Colonic mucosa (tissue), 4 donors: ENCODE measurements around the gene TLCD3A. TPM values are rescaled to one million over a fixed set of nuclear protein-coding genes. Genes with fewer than 3 reads are reported as not detected.

Source experiments
- DNase-seq: peaks from one replicate; pipeline ENCODE4 v3.0.0-alpha.2; 2020
- H3K27ac ChIP-seq: fragments of 200-600 bp; one replicate; pipeline ENCODE4 v1.8.0; 2021
- H3K27me3 ChIP-seq: fragments of 200-600 bp; one replicate; pipeline ENCODE4 v1.8.0; 2021
- H3K36me3 ChIP-seq: fragments of 200-600 bp; one replicate; pipeline ENCODE4 v1.8.0; 2021
- H3K4me1 ChIP-seq: fragments of 200-600 bp; one replicate; pipeline ENCODE4 v1.8.0; 2021; ENCODE audit warnings: mild to moderate bottlenecking
- H3K4me3 ChIP-seq: fragments of 200-600 bp; one replicate; pipeline ENCODE4 v1.8.0; 2021
- H3K9ac ChIP-seq, 2 donors: one replicate each; pipeline ENCODE4 v1.7.0; 2013; ENCODE audit warnings: control low read depth in 2 of 2, low read depth in 2 of 2, low read length in 2 of 2
- H3K9me3 ChIP-seq: fragments of 200-600 bp; one replicate; pipeline ENCODE4 v1.8.0; 2021
- CTCF ChIP-seq: fragments of 200-600 bp; IDR thresholded peaks from one replicate; pipeline ENCODE4 v1.8.0; 2022; ENCODE audit warnings: antibody characterized with exemption, mild to moderate bottlenecking
- intact Hi-C: fragments of 100-400 bp; cut with DNase I; formaldehyde crosslinking; loops from one replicate; pipeline ENCODE4 v1.14.1; 2022
- total RNA-seq, 2 donors: library from RNA; stranded (reverse); fragmentation: NEBNext Ultra II Directional in 1 of 2; extraction: Animal tissue kit (Norgen Biotek cat#: 25700) in 1 of 2; gene quantifications; one replicate each; pipeline ENCODE4 v1.2.1, GENCODE V29; 2021
- donor health status: healthy.
- donor health status: DM: no; HTN: no; CAD: no.
- donor health status: DM: no; HTN: no; CAD: no.

Gene TLCD3A
- total RNA-seq, 2 donors from 2014 or later, result 27.0 to 28.8 TPM

- no peaks in the 10 kb centered on the region for H3K36me3 ChIP-seq
- H3K27ac ChIP-seq, result no peak overlapping the region
- no peak for TF ChIP-seq CTCF
- intact Hi-C loops, result no loop called here
- no peak overlapping the region for H3K9ac ChIP-seq
- H3K9me3 ChIP-seq, result no peaks in the 10 kb centered on the region
- H3K27me3 ChIP-seq, result no peaks in the 10 kb centered on the region
- no peak overlapping the region for H3K4me3 ChIP-seq
- DNase-seq, result no peak
- H3K4me1 ChIP-seq, result no peaks in the 10 kb centered on the region
Measured at GRCh38 chr17:759964-760363, 27.6 kb downstream of the TLCD3A start.

- Histone ChIP-seq H3K27me3 (no peaks in the 10 kb centered on the region), H3K36me3 (no peaks in the 10 kb centered on the region), H3K9ac (no peak overlapping the region)
Measured at GRCh38 chr17:760371-760770, 28.0 kb downstream of the TLCD3A start.

DNA sequence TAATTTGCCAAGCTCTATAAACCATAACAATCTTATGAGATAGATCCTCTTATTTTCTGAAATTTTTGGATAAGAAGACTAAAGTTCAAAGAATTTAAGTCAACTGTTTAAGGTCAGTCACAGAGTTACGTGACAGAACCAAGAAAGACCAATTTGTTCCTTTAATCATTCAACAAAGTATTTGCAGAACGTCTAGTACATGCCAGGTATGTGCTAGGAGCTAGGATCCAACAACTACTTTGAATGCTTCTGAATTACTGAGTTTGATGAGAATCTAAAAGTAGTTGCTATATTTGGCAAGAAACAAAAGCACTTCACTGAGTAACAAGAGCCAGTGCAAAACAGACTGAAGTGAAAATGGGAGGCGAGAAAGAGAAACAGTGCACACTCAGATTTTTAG lies 34.7 kb downstream of the TLCD3A start:
- intact Hi-C loops, result no loop called here
- no peak overlapping the region for H3K9ac ChIP-seq

More at GRCh38 chr17:760371-760770, 28.0 kb downstream of the TLCD3A start:
- intact Hi-C loops, result no loop called here
- Histone ChIP-seq H3K4me1 (no peaks in the 10 kb centered on the region), H3K9me3 (no peaks in the 10 kb centered on the region), H3K4me3 (no peak overlapping the region), H3K27ac (no peak overlapping the region)
- TF ChIP-seq CTCF, result no peak
- DNase-seq, result no peak

GRCh38 chr17:773016-773415 lies 40.6 kb downstream of the TLCD3A start:
- no peaks in the 10 kb centered on the region for H3K27me3 ChIP-seq
- no peaks in the 10 kb centered on the region for H3K4me1 ChIP-seq
- DNase-seq, result no peak
- H3K27ac ChIP-seq, result no peak overlapping the region
- TF ChIP-seq CTCF, result no peak
- intact Hi-C loops, result no loop called here
- no peaks in the 10 kb centered on the region for H3K9me3 ChIP-seq
- H3K36me3 ChIP-seq, result peaks cover 8% of the 10 kb centered on the region
- H3K9ac ChIP-seq, result no peak overlapping the region
- no peak overlapping the region for H3K4me3 ChIP-seq

More for the DNA sequence above, 34.7 kb downstream of the TLCD3A start:
- no peak for DNase-seq
- Histone ChIP-seq H3K27ac (no peak overlapping the region), H3K27me3 (no peaks in the 10 kb centered on the region), H3K4me3 (no peak overlapping the region), H3K36me3 (peaks cover 8% of the 10 kb centered on the region), H3K9me3 (no peaks in the 10 kb centered on the region), H3K4me1 (no peaks in the 10 kb centered on the region)
- no peak for TF ChIP-seq CTCF

- intact Hi-C loops, result no loop called here
- Histone ChIP-seq H3K36me3 (peaks cover 8% of the 10 kb centered on the region), H3K27ac (no peak overlapping the region)
Measured at GRCh38 chr17:773467-774312, 41.3 kb downstream of the TLCD3A start.

More at GRCh38 chr17:773467-774312, 41.3 kb downstream of the TLCD3A start:
- Histone ChIP-seq H3K9ac (no peak overlapping the region), H3K4me3 (no peak overlapping the region), H3K9me3 (no peaks in the 10 kb centered on the region), H3K27me3 (no peaks in the 10 kb centered on the region), H3K4me1 (no peaks in the 10 kb centered on the region)
- DNase-seq, result no peak
- no peak for TF ChIP-seq CTCF
